Thyroid gland (tissue), 4 donors: ENCODE measurements around the gene SPCS2.
"Not testable (repeated sequence)": the region's sequence is repeated elsewhere in the genome, so short reads cannot be mapped to it uniquely, and the experiment has no call there.

Experiments
- CTCF ChIP-seq, 6 experiments: fragments of 200-600 bp in 3 of 6; fragments of 450-650 bp in 3 of 6; sonication (generic) in 3 of 6; IDR thresholded peaks; one replicate each; pipeline ENCODE4 v1.5.1; 2016 to 2019; ENCODE audit warnings: antibody characterized with exemption in 6 of 6, mild to moderate bottlenecking in 2 of 6, inconsistent platforms in 1 of 6, moderate library complexity in 1 of 6
- POLR2A ChIP-seq, 2 donors: fragments of 450-650 bp; IDR thresholded peaks; one replicate each; pipeline ENCODE4 v1.6.1; 2017; ENCODE audit warnings: antibody characterized with exemption in 2 of 2, mild to moderate bottlenecking in 2 of 2, moderate library complexity in 1 of 2

- not testable (repeated sequence) for TF ChIP-seq CTCF, POLR2A (IDR thresholded peaks at IDR 0.05)
Observed at GRCh38 chr11:75019200-75019599, 70.1 kb downstream of the SPCS2 start.
